Endothelial cell of umbilical vein (primary cell): ENCODE measurements around the gene MYLK. TPM values are rescaled to one million over a fixed set of nuclear protein-coding genes. Genes with fewer than 3 reads are reported as not detected.

Experiments
- BruUV-seq: library from RNA; stranded (reverse); fragments of 400-500 nt; replicated peaks from 2 replicates; lab custom pipeline; 2021; lab: Mats Ljungman, UMichigan
- CTCF ChIA-PET: fragments of 300-600, 350-600 bp; sonication (Branson Sonifier 250); formaldehyde crosslinking; loops from one replicate; lab custom pipeline; 2021; ENCODE audit warnings: antibody characterized with exemption, inconsistent platforms; lab: Charles Lee
- POLR2A ChIA-PET: fragments of 300-600, 350-600 bp; sonication (Branson Sonifier 250); formaldehyde crosslinking; loops from one replicate; lab custom pipeline; 2021; ENCODE audit warnings: antibody characterized with exemption, inconsistent platforms; lab: Charles Lee
- DNase-seq: peaks from one replicate; pipeline ENCODE4 v3.0.0-alpha.2; 2011; ENCODE audit warnings: low read depth, low spot score
- FAIRE-seq: peaks from 2 replicates; lab custom pipeline; 2011; peaks lifted over from hg19 to GRCh38; lab: Jason Lieb, UNC
- H2AFZ ChIP-seq: 2 replicates; pipeline ENCODE4 v1.6.0; 2012; ENCODE audit warnings: low read depth, low read length, control low read depth, inconsistent platforms
- H3K27ac ChIP-seq: 2 replicates; pipeline ENCODE4 v1.5.1; 2011; ENCODE audit warnings: low read depth, mild to moderate bottlenecking, control low read depth, low read length, moderate library complexity; ENCODE audit not compliant: insufficient read depth
- H3K27me3 ChIP-seq, 2 experiments: 2 replicates each; pipeline versions ENCODE4 v1.6.0 to v1.6.1; 2011; ENCODE audit warnings: low read length in 2 of 2, mixed read lengths in 1 of 2; ENCODE audit not compliant: control insufficient read depth in 2 of 2, insufficient read depth in 2 of 2
- H3K36me3 ChIP-seq, 2 experiments: 2 replicates in 1 of 2; 3 replicates in 1 of 2; pipeline ENCODE4 v1.5.1; 2011; ENCODE audit warnings: low read length in 2 of 2, mild to moderate bottlenecking in 1 of 2, moderate library complexity in 1 of 2; ENCODE audit not compliant: control insufficient read depth in 2 of 2, insufficient read depth in 2 of 2; ENCODE audit errors: extremely low read depth in 1 of 2
- H3K4me1 ChIP-seq: 3 replicates; pipeline ENCODE4 v1.5.1; 2011; ENCODE audit warnings: mild to moderate bottlenecking, low read length; ENCODE audit not compliant: control insufficient read depth, insufficient read depth; ENCODE audit errors: extremely low read depth
- H3K4me2 ChIP-seq: 2 replicates; pipeline ENCODE4 v1.6.1; 2011; ENCODE audit warnings: low read length, control low read depth, mixed read lengths; ENCODE audit not compliant: insufficient read depth
- H3K4me3 ChIP-seq, 3 experiments: fragments of 200-600 bp in 1 of 3; sonication (generic), shearing (Covaris generic) in 1 of 3; replicated peaks in 1 of 3; 2 replicates each; pipeline ENCODE4 v1.5.1; 2011 to 2016; ENCODE audit warnings: control low read depth in 3 of 3, low read length in 3 of 3, mild to moderate bottlenecking in 2 of 3, inconsistent platforms in 1 of 3, low read depth in 1 of 3, moderate library complexity in 1 of 3; ENCODE audit not compliant: insufficient read depth in 1 of 3
- H3K79me2 ChIP-seq: 2 replicates; pipeline ENCODE4 v1.6.0; 2012; ENCODE audit warnings: low read length, inconsistent platforms; ENCODE audit not compliant: control insufficient read depth, insufficient read depth
- H3K9ac ChIP-seq: replicated peaks from 2 replicates; pipeline ENCODE3; 2011; ENCODE audit warnings: low read length, control low read depth; ENCODE audit not compliant: insufficient read depth; ENCODE audit errors: extremely low read depth
- H3K9me1 ChIP-seq: replicated peaks from 3 replicates; pipeline ENCODE4 v1.6.0; 2011; ENCODE audit warnings: mild to moderate bottlenecking, low read length; ENCODE audit not compliant: control insufficient read depth, insufficient read depth; ENCODE audit errors: extremely low read depth
- H3K9me3 ChIP-seq: replicated peaks from 2 replicates; pipeline ENCODE4 v1.5.1; 2012; ENCODE audit warnings: low read length, inconsistent platforms; ENCODE audit not compliant: control insufficient read depth, insufficient read depth
- H4K20me1 ChIP-seq: replicated peaks from 2 replicates; pipeline ENCODE3; 2011; ENCODE audit warnings: mild to moderate bottlenecking, low read length; ENCODE audit not compliant: control insufficient read depth, insufficient read depth; ENCODE audit errors: extremely low read depth
- EZH2 ChIP-seq: IDR thresholded peaks from 2 replicates; pipeline ENCODE4 v1.6.1; 2012; ENCODE audit warnings: borderline replicate concordance, low read depth, mild to moderate bottlenecking, moderate library complexity, low read length, inconsistent platforms; ENCODE audit not compliant: severe bottlenecking
- FOS ChIP-seq: IDR thresholded peaks from 2 replicates; pipeline ENCODE4 v1.6.1; 2011; ENCODE audit warnings: mild to moderate bottlenecking, low read length, moderate library complexity, borderline replicate concordance; ENCODE audit not compliant: insufficient read depth
- GATA2 ChIP-seq: IDR thresholded peaks from 2 replicates; pipeline ENCODE4 v1.7.0; 2011; ENCODE audit warnings: low read depth, mild to moderate bottlenecking, moderate library complexity, mixed read lengths, low read length; ENCODE audit not compliant: insufficient read length, insufficient read depth
- JUN ChIP-seq: IDR thresholded peaks from 2 replicates; pipeline ENCODE4 v1.6.1; 2011; ENCODE audit warnings: borderline replicate concordance, low read depth; ENCODE audit not compliant: insufficient read length, insufficient read depth
- MAX ChIP-seq: IDR thresholded peaks from 2 replicates; pipeline ENCODE4 v1.6.1; 2011; ENCODE audit not compliant: insufficient read depth, insufficient read length
- MYC ChIP-seq: IDR thresholded peaks from one replicate; pipeline ENCODE4 v1.6.1; 2011; ENCODE audit warnings: mild to moderate bottlenecking, low read depth, low read length
- POLR2A ChIP-seq: IDR thresholded peaks from 2 replicates; pipeline ENCODE4 v1.6.1; 2012; ENCODE audit warnings: low read depth, mild to moderate bottlenecking, control low read depth, low read length
- POLR2AphosphoS5 ChIP-seq: IDR thresholded peaks from 2 replicates; pipeline ENCODE4 v1.6.1; 2012; ENCODE audit warnings: low read depth, mild to moderate bottlenecking, control low read depth, low read length, moderate library complexity; ENCODE audit not compliant: insufficient read depth
- dilution Hi-C: fragments of 300-500 bp; cut with MboI; formaldehyde crosslinking; loops from one replicate; pipeline ENCODE4 v1.15.0; 2019; ENCODE audit warnings: low sequenced_read_pairs; ENCODE audit not compliant: extremely low pct_ligation_motif_present
- intact Hi-C: fragments of 100-400 bp; cut with micrococcal nuclease; formaldehyde crosslinking; loops from one replicate; pipeline ENCODE4 v1.10.0; 2022
- polyA plus RNA-seq, 4 experiments: library from polyadenylated mRNA; depleted of rRNA in 3 of 4; stranded (reverse) in 3 of 4; unstranded in 1 of 4; fragments of >200 nt; gene quantifications; 2 replicates each; pipeline versions ENCODE4 v1.2.1 to v1.2.3, GENCODE V29; 2011 to 2012; ENCODE audit warnings: missing spikeins in 1 of 4
- total RNA-seq: library from RNA; stranded (reverse); gene quantifications from 2 replicates; pipeline ENCODE4 v1.2.3, GENCODE V29; 2021
- TF ChIP-seq, protein P1 (sequence below), 2 donors: IDR thresholded peaks; 1 replicate in 1 of 2; 2 replicates in 1 of 2; pipeline ENCODE4 v1.5.1; 2011; ENCODE audit warnings: low read length in 2 of 2, mild to moderate bottlenecking in 2 of 2, moderate library complexity in 2 of 2, control low read depth in 1 of 2, inconsistent platforms in 1 of 2, low read depth in 1 of 2; ENCODE audit not compliant: insufficient read depth in 1 of 2; ENCODE audit errors: extremely low read depth in 1 of 2

The MYLK gene
- total and polyA plus RNA-seq, 2 donors (not counting 3 experiments of a cell fraction or from before 2014, with no cell fraction given): 10.0 to 22.2 TPM

DNA sequence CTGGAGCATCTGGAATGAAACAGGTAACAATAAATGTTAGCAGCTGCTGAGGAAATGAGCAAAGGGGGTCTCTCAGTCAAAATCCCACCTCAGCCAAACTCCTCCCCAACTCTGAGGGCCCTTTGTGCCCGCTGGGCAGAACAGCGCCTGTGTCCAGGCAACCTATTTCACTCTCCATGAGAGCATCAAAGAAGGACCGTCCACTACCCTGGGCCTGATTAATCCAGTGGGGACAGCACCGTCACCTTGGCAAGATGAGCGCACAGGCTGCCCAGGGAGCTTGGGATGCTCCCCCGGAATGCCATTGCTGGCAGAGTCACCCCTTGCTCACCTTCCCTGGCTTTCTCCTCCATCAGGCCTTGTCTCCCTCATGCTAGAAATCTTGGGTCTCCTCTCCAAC is 201.8 kb downstream of the MYLK start:
- no TSS peak for BruUV-seq
- H3K9me3 ChIP-seq: no peaks in the 10 kb centered on the region
- CTCF ChIA-PET: interaction anchor here (0.7 to 2.1 kb wide), 9 partner anchors 10 to 41 kb away, joined by 3 to 7 read pairs (median 5); no protein-coding TSS in a partner anchor

DNA sequence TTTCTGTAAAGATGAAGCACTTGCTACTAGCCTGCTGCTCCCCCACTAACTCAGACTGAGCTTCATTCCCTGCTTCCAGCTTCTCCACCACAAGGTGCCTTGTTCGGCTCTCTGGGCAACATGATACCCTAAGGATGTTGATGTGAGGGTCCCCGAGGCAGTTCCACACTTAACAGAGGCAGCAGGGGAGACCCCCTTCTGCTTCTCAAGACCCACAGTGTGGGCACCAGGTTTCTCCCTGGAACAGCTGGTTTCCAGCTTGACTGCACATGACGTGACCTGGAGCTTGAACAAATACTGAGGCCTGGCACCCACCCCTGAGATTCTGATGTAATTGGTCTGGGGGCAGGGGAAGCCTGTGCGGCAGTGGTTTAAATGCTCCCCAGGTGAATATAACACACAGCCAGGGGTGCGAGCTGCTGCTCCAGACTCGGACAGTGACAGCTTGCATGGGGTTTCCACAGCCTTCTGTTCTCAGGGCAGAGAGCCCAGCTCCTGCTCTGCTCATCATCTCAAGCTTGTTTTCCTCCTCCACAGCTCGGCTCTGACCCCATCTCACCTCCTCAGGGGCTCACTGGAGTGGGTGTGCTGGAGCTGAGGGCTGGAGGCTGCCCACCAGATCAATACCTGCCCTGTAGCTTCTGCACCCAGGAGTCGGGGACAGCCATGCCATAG is 204.3 kb downstream of the MYLK start:
- dilution Hi-C loops (no loop called here), intact Hi-C loops (loop anchor here (10.0 kb wide), 1 partner anchor 1195 kb away; no protein-coding TSS in a partner anchor)
- H3K36me3 ChIP-seq: no peaks in the 10 kb centered on the region
- H2AFZ ChIP-seq: no peak overlapping the region
- no TSS peak for BruUV-seq
- no peak overlapping the region for H3K9ac ChIP-seq
- ChIA-PET POLR2A (interaction anchor here (0.6 kb wide), 1 partner anchor 225 kb away, joined by 3 read pairs; no protein-coding TSS in a partner anchor), CTCF (interaction anchor here (1.0 to 2.1 kb wide), 7 partner anchors 12 to 43 kb away, joined by 3 to 7 read pairs (median 4); no protein-coding TSS in a partner anchor)
- H4K20me1 ChIP-seq: no peaks in the 10 kb centered on the region
- DNase-seq (no peak), FAIRE-seq (no peak)
- H3K9me3 ChIP-seq: no peaks in the 10 kb centered on the region
- no peak overlapping the region for H3K4me3 ChIP-seq
- H3K27ac ChIP-seq: no peak overlapping the region
- no peaks in the 10 kb centered on the region for H3K79me2 ChIP-seq
- H3K4me1 ChIP-seq: no peaks in the 10 kb centered on the region
- TF ChIP-seq JUN (no peak), MYC (no peak), POLR2A (no peak), GATA2 (no peak), MAX (no peak), POLR2AphosphoS5 (no peak), FOS (no peak), EZH2 (no peak)
- TF ChIP-seq, protein P1, sequence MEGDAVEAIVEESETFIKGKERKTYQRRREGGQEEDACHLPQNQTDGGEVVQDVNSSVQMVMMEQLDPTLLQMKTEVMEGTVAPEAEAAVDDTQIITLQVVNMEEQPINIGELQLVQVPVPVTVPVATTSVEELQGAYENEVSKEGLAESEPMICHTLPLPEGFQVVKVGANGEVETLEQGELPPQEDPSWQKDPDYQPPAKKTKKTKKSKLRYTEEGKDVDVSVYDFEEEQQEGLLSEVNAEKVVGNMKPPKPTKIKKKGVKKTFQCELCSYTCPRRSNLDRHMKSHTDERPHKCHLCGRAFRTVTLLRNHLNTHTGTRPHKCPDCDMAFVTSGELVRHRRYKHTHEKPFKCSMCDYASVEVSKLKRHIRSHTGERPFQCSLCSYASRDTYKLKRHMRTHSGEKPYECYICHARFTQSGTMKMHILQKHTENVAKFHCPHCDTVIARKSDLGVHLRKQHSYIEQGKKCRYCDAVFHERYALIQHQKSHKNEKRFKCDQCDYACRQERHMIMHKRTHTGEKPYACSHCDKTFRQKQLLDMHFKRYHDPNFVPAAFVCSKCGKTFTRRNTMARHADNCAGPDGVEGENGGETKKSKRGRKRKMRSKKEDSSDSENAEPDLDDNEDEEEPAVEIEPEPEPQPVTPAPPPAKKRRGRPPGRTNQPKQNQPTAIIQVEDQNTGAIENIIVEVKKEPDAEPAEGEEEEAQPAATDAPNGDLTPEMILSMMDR (IDR thresholded peaks at IDR 0.05; ENCODE audit: extremely low read depth in 1 of 2, insufficient read depth in 1 of 2, low read depth in 1 of 2, low read length in 2 of 2): no peak
- peaks cover 0 to 6% of the 10 kb centered on the region in 2 experiments for H3K27me3 ChIP-seq
- no peaks in the 10 kb centered on the region for H3K9me1 ChIP-seq
- H3K4me2 ChIP-seq: no peak overlapping the region

More for the DNA sequence above, 201.8 kb downstream of the MYLK start:
- H3K79me2 ChIP-seq: no peaks in the 10 kb centered on the region
- no peak overlapping the region for H3K4me3 ChIP-seq
- H3K4me1 ChIP-seq: peaks cover under 1% of the 10 kb centered on the region
- dilution Hi-C loops (no loop called here), intact Hi-C loops (loop anchor here (10.0 kb wide), 1 partner anchor 1198 kb away; no protein-coding TSS in a partner anchor)
- no peaks in the 10 kb centered on the region for H3K27me3 ChIP-seq
- no peak overlapping the region for H2AFZ ChIP-seq
- H3K27ac ChIP-seq: no peak overlapping the region
- no peaks in the 10 kb centered on the region for H4K20me1 ChIP-seq
- H3K9me1 ChIP-seq: no peaks in the 10 kb centered on the region
- H3K9ac ChIP-seq: no peak overlapping the region
- FAIRE-seq (no peak), DNase-seq (no peak)
- POLR2A ChIA-PET: no interaction called here
- TF ChIP-seq MYC (no peak), JUN (no peak), EZH2 (no peak)
- H3K4me2 ChIP-seq: no peak overlapping the region
- H3K36me3 ChIP-seq: no peaks in the 10 kb centered on the region
